Measurements from ENCODE around the gene ANXA7.

DNA sequence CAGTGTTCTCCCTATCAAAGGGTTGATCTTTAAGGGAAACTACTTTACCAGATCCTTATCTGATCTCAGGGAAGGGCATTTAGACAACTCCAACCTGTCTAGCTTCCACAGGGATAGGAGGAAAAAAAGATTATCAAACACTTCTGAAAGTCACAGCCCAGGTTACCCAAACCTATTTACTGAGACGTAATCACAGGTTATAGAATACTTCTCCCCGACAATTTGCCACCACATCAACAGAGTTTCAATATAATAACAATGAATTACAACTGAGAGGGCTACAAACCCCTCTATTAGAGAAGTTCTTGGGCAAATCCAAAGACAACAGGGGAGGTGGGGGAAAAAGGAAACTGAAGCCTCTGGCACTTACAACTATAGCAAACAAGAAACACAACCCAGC is 81.5 kb downstream of the ANXA7 start:
- TF ChIP-seq, protein P1, sequence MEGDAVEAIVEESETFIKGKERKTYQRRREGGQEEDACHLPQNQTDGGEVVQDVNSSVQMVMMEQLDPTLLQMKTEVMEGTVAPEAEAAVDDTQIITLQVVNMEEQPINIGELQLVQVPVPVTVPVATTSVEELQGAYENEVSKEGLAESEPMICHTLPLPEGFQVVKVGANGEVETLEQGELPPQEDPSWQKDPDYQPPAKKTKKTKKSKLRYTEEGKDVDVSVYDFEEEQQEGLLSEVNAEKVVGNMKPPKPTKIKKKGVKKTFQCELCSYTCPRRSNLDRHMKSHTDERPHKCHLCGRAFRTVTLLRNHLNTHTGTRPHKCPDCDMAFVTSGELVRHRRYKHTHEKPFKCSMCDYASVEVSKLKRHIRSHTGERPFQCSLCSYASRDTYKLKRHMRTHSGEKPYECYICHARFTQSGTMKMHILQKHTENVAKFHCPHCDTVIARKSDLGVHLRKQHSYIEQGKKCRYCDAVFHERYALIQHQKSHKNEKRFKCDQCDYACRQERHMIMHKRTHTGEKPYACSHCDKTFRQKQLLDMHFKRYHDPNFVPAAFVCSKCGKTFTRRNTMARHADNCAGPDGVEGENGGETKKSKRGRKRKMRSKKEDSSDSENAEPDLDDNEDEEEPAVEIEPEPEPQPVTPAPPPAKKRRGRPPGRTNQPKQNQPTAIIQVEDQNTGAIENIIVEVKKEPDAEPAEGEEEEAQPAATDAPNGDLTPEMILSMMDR (IDR thresholded peaks at IDR 0.05), result no peak
- TF ChIP-seq POLR2A (IDR thresholded peaks at IDR 0.05) (no peak), POLR2AphosphoS5 (IDR thresholded peaks at IDR 0.05; ENCODE audit: insufficient read depth in 1 of 2, low read depth in 1 of 2) (no peak)
